ENCODE data around the gene TBC1D20. TPM values are rescaled to one million over a fixed set of nuclear protein-coding genes. Genes with fewer than 3 reads are reported as not detected.

TBC1D20 gene
- total RNA-seq, 1 experiment from 2014 or later = 32.5 TPM

- no TSS peak for BruUV-seq (replicated peaks)
- ChIA-PET CTCF (interaction anchor here (1.0 to 3.8 kb wide), 4 partner anchors 9 to 118 kb away, joined by 3 to 32 read pairs (median 6); no protein-coding TSS in a partner anchor), POLR2A (interaction anchor here (1.0 to 2.6 kb wide), 3 partner anchors 11 to 110 kb away, joined by 4 to 10 read pairs (median 4); partner anchors contain the start of gene TBC1D20)
- Mint-ChIP-seq H3K36me3 (ENCODE audit: insufficient read depth, unreplicated experiment) (peaks cover 38% of the 10 kb centered on the region), H3K9me3 (ENCODE audit: unreplicated experiment) (no peaks in the 10 kb centered on the region), H3K4me3 (ENCODE audit: unreplicated experiment) (no peak overlapping the region), H3K27me3 (ENCODE audit: insufficient read depth, unreplicated experiment) (peaks cover 21% of the 10 kb centered on the region), H3K27ac (ENCODE audit: low read depth, unreplicated experiment) (no peak overlapping the region), H3K4me1 (ENCODE audit: insufficient read depth, unreplicated experiment) (no peaks in the 10 kb centered on the region)
- DNase-seq (ENCODE audit: unreplicated experiment) = no peak
- intact Hi-C loops (cut with micrococcal nuclease) = no loop called here
- TF ChIP-seq, protein P1, sequence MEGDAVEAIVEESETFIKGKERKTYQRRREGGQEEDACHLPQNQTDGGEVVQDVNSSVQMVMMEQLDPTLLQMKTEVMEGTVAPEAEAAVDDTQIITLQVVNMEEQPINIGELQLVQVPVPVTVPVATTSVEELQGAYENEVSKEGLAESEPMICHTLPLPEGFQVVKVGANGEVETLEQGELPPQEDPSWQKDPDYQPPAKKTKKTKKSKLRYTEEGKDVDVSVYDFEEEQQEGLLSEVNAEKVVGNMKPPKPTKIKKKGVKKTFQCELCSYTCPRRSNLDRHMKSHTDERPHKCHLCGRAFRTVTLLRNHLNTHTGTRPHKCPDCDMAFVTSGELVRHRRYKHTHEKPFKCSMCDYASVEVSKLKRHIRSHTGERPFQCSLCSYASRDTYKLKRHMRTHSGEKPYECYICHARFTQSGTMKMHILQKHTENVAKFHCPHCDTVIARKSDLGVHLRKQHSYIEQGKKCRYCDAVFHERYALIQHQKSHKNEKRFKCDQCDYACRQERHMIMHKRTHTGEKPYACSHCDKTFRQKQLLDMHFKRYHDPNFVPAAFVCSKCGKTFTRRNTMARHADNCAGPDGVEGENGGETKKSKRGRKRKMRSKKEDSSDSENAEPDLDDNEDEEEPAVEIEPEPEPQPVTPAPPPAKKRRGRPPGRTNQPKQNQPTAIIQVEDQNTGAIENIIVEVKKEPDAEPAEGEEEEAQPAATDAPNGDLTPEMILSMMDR (IDR thresholded peaks at IDR 0.05; ENCODE audit: unreplicated experiment) = no peak
These were observed 10.6 kb upstream of the TBC1D20 start for GRCh38 chr20:472889-473292.

- H3K4me1 Mint-ChIP-seq (ENCODE audit: insufficient read depth, unreplicated experiment) = no peaks in the 10 kb centered on the region
- peaks cover 21% of the 10 kb centered on the region for H3K27me3 Mint-ChIP-seq (ENCODE audit: insufficient read depth, unreplicated experiment)
- H3K27ac Mint-ChIP-seq (ENCODE audit: low read depth, unreplicated experiment) = no peak overlapping the region
- ChIA-PET POLR2A (interaction anchor here (0.6 to 2.6 kb wide), 4 partner anchors 10 to 110 kb away, joined by 3 to 10 read pairs (median 4); partner anchors contain the start of gene TBC1D20), CTCF (interaction anchor here (0.8 to 3.8 kb wide), 6 partner anchors 9 to 1664 kb away, joined by 3 to 32 read pairs (median 6); partner anchors contain the start of gene TBC1D20)
- no TSS peak for BruUV-seq (replicated peaks)
- DNase-seq (ENCODE audit: unreplicated experiment) = no peak
- H3K4me3 Mint-ChIP-seq (ENCODE audit: unreplicated experiment) = no peak overlapping the region
- intact Hi-C loops (cut with micrococcal nuclease) = no loop called here
- TF ChIP-seq, protein P1 (IDR thresholded peaks at IDR 0.05; ENCODE audit: unreplicated experiment) = no peak
- H3K36me3 Mint-ChIP-seq (ENCODE audit: insufficient read depth, unreplicated experiment) = peaks cover 32% of the 10 kb centered on the region
- no peaks in the 10 kb centered on the region for H3K9me3 Mint-ChIP-seq (ENCODE audit: unreplicated experiment)
These were observed 10.0 kb upstream of the TBC1D20 start for GRCh38 chr20:472137-472846.

- H3K4me3 Mint-ChIP-seq (ENCODE audit: unreplicated experiment) = no peak overlapping the region
- POLR2A ChIA-PET = interaction anchor here (0.6 to 2.1 kb wide), 3 partner anchors 17 to 119 kb away, joined by 3 to 5 read pairs (median 3); no protein-coding TSS in a partner anchor
- TF ChIP-seq, protein P1 (IDR thresholded peaks at IDR 0.05; ENCODE audit: unreplicated experiment) = no peak
- H3K27ac Mint-ChIP-seq (ENCODE audit: low read depth, unreplicated experiment) = no peak overlapping the region
- peaks cover 21% of the 10 kb centered on the region for H3K27me3 Mint-ChIP-seq (ENCODE audit: insufficient read depth, unreplicated experiment)
- BruUV-seq (replicated peaks) = no TSS peak
- no peaks in the 10 kb centered on the region for H3K4me1 Mint-ChIP-seq (ENCODE audit: insufficient read depth, unreplicated experiment)
- DNase-seq (ENCODE audit: unreplicated experiment) = no peak
- no peaks in the 10 kb centered on the region for H3K9me3 Mint-ChIP-seq (ENCODE audit: unreplicated experiment)
- CTCF ChIA-PET = interaction anchor here (0.6 to 2.1 kb wide), 7 partner anchors 9 to 115 kb away, joined by 3 to 16 read pairs (median 5); no protein-coding TSS in a partner anchor
- peaks cover 10% of the 10 kb centered on the region for H3K36me3 Mint-ChIP-seq (ENCODE audit: insufficient read depth, unreplicated experiment)
- intact Hi-C loops (cut with micrococcal nuclease) = no loop called here
These were observed 7.6 kb upstream of the TBC1D20 start for GRCh38 chr20:469746-470490.

DNA sequence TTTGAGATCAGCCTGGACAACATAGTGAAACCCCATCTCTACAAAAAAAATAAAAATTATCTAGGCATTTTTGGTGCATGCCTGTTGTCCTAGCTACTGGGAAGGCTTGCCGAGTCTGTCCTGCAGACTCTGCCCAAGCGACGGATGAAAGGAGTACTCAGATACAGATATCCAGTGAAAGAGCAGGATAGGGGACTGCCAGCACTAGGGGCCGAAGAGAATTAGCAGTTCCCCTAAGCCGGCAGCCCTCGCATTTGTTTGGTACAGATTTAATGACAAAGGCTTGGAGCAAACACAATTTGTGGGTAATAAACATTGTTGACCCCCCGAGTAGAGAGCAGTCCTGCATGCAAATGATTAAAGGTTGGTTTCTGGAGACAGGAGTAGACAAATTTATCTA lies 5.4 kb upstream of the TBC1D20 start:
- ChIA-PET POLR2A (interaction anchor here (1.2 to 1.7 kb wide), 2 partner anchors 9 to 27 kb away, joined by 3 to 6 read pairs; no protein-coding TSS in a partner anchor), CTCF (interaction anchor here (0.9 to 2.3 kb wide), 3 partner anchors 11 to 113 kb away, joined by 5 to 10 read pairs (median 8); no protein-coding TSS in a partner anchor)
- H3K27ac Mint-ChIP-seq (ENCODE audit: low read depth, unreplicated experiment) = no peak overlapping the region
- peaks cover 6% of the 10 kb centered on the region for H3K4me1 Mint-ChIP-seq (ENCODE audit: insufficient read depth, unreplicated experiment)
- H3K4me3 Mint-ChIP-seq (ENCODE audit: unreplicated experiment) = no peak overlapping the region
- TF ChIP-seq, protein P1 (IDR thresholded peaks at IDR 0.05; ENCODE audit: unreplicated experiment) = no peak
- no TSS peak for BruUV-seq (replicated peaks)
- H3K9me3 Mint-ChIP-seq (ENCODE audit: unreplicated experiment) = no peaks in the 10 kb centered on the region
- peaks cover 21% of the 10 kb centered on the region for H3K27me3 Mint-ChIP-seq (ENCODE audit: insufficient read depth, unreplicated experiment)
- intact Hi-C loops (cut with micrococcal nuclease) = no loop called here
- no peak for DNase-seq (ENCODE audit: unreplicated experiment)
- H3K36me3 Mint-ChIP-seq (ENCODE audit: insufficient read depth, unreplicated experiment) = no peaks in the 10 kb centered on the region
